HL-60 (cell line): ENCODE measurements around the gene ME1.

ENCODE experiments used
- DNase-seq, 2 experiments: peaks; one replicate each; pipeline ENCODE4 v3.0.0-alpha.2; 2010 to 2020; ENCODE audit warnings: low read depth in 1 of 2, low spot score in 1 of 2
- H3K27ac ChIP-seq: fragments of 250-450 bp; sonication (Bioruptor Pico); replicated peaks from 2 replicates; pipeline ENCODE4 v1.5.1; 2020; ENCODE audit warnings: mild to moderate bottlenecking, moderate library complexity
- H3K27me3 ChIP-seq: fragments of 250-450 bp; sonication (Bioruptor Pico); 2 replicates; pipeline ENCODE4 v1.5.1; 2021; ENCODE audit warnings: mild to moderate bottlenecking, moderate library complexity; ENCODE audit not compliant: insufficient read depth, poor library complexity, severe bottlenecking
- H3K4me3 ChIP-seq: replicated peaks from 2 replicates; pipeline ENCODE4 v1.5.1; 2011; ENCODE audit warnings: mild to moderate bottlenecking, control low read depth, low read length; ENCODE audit not compliant: insufficient read depth
- GABPA ChIP-seq: IDR thresholded peaks from 2 replicates; pipeline ENCODE4 v1.6.1; 2012; ENCODE audit warnings: low read depth
- POLR2AphosphoS5 ChIP-seq: IDR thresholded peaks from 2 replicates; pipeline ENCODE4 v1.6.1; 2012; ENCODE audit warnings: low read depth
- REST ChIP-seq: IDR thresholded peaks from 2 replicates; pipeline ENCODE4 v1.6.1; 2012; ENCODE audit warnings: low read depth; ENCODE audit not compliant: insufficient replicate concordance
- SPI1 ChIP-seq: IDR thresholded peaks from 2 replicates; pipeline ENCODE4 v1.6.1; 2012; ENCODE audit warnings: low read depth, mild to moderate bottlenecking, borderline replicate concordance
- TF ChIP-seq, protein P1 (sequence below): IDR thresholded peaks from one replicate; pipeline ENCODE4 v1.5.1; 2011; ENCODE audit warnings: low read length, control low read depth, inconsistent platforms; ENCODE audit not compliant: insufficient read depth

Gene ME1

DNA sequence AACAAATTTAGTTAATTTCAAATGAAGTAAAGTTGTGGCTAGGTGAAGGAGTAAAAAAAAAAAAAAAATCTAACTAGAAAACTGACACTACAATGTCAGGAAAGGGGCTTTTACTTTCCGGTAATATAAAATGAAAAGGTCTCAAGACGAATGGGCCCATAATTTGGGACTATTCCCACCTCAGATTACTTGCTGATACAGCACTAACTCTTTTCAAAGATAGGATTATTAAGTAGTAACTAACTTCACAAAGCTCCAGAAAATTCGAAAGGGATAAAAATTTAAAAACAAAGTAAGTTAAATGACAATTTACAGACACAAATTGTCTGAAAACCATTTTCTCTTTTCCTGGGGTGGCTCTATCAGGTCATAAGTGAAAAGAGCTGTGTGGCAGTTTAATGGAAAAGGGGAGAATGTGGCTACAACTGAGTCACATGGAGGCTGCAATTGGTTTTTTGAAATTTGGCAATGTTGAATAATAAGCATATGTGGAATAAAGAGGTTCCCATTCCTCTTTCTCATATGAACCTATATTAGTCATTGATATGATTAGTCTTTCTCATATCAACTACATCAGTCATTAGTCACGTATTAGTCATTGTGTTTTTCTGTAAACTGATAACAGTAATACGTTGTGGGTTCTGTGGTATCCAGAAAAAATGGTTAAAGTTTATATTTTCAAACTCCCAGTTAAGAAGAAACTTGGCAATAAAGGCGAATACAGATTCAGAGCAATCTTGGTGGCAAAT, 159.7 kb downstream of the ME1 start:
- Histone ChIP-seq H3K27ac (no peak overlapping the region), H3K4me3 (no peak overlapping the region), H3K27me3 (no peaks in the 10 kb centered on the region)
- TF ChIP-seq SPI1 (no peak), GABPA (no peak), REST (no peak), POLR2AphosphoS5 (no peak)
- TF ChIP-seq, protein P1, sequence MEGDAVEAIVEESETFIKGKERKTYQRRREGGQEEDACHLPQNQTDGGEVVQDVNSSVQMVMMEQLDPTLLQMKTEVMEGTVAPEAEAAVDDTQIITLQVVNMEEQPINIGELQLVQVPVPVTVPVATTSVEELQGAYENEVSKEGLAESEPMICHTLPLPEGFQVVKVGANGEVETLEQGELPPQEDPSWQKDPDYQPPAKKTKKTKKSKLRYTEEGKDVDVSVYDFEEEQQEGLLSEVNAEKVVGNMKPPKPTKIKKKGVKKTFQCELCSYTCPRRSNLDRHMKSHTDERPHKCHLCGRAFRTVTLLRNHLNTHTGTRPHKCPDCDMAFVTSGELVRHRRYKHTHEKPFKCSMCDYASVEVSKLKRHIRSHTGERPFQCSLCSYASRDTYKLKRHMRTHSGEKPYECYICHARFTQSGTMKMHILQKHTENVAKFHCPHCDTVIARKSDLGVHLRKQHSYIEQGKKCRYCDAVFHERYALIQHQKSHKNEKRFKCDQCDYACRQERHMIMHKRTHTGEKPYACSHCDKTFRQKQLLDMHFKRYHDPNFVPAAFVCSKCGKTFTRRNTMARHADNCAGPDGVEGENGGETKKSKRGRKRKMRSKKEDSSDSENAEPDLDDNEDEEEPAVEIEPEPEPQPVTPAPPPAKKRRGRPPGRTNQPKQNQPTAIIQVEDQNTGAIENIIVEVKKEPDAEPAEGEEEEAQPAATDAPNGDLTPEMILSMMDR: no peak
- DNase-seq: no peak

- DNase-seq: no peak
- Histone ChIP-seq H3K4me3 (no peak overlapping the region), H3K27ac (no peak overlapping the region)
Observed at GRCh38 chr6:83265384-83265783, 165.5 kb downstream of the ME1 start.

DNA sequence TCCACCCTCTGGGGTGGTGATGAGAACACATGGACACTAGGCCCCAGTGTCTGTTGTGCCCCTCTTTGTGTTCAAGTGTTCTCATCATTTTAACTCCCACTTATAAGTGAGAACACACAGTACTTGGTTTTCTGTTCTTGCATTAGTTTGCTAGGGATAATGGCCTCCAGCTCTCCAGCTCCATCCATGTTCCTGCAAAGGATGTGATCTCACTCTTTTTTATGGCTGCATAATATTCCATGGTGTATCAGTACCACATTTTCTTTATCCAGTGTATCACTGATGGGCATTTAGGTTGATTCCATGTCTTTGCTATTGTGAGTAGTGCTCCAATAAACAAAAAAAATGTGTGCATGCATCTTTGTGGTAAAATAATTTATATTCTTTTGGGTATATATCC, 170.3 kb downstream of the ME1 start:
- DNase-seq: no peak

More at GRCh38 chr6:83265384-83265783, 165.5 kb downstream of the ME1 start:
- H3K27me3 ChIP-seq: no peaks in the 10 kb centered on the region
- no peak for TF ChIP-seq GABPA
- TF ChIP-seq POLR2AphosphoS5: no peak
- TF ChIP-seq, protein P1: no peak
- no peak for TF ChIP-seq SPI1
- TF ChIP-seq REST: no peak

More for the DNA sequence above, 170.3 kb downstream of the ME1 start:
- TF ChIP-seq, protein P1: no peak
- TF ChIP-seq GABPA: no peak
- no peak for TF ChIP-seq SPI1
- no peak for TF ChIP-seq REST
- TF ChIP-seq POLR2AphosphoS5: no peak
- Histone ChIP-seq H3K4me3 (no peak overlapping the region), H3K27ac (no peak overlapping the region), H3K27me3 (no peaks in the 10 kb centered on the region)
